Measurements from ENCODE around the gene MNAT1.

MNAT1 gene

DNA sequence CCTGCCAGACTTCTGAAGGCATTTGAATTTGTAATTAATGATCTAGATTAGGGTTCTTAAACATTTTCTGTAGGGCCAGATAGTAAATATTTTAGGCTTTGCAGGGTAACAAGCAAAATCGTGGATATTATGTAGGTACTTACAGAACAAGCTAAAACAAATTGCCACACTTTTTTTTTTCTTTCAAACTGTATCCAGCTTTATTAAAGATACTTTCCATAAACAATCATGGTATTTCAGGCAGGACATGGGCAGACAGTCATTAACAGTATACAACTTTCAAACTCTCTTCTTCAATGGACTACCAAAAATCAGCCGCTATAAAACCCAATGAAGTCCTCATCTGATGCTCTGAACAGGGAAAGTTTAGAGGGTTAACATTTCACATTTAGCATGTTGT lies 236.7 kb downstream of the MNAT1 start:
- DNase-seq, result no peak

DNA sequence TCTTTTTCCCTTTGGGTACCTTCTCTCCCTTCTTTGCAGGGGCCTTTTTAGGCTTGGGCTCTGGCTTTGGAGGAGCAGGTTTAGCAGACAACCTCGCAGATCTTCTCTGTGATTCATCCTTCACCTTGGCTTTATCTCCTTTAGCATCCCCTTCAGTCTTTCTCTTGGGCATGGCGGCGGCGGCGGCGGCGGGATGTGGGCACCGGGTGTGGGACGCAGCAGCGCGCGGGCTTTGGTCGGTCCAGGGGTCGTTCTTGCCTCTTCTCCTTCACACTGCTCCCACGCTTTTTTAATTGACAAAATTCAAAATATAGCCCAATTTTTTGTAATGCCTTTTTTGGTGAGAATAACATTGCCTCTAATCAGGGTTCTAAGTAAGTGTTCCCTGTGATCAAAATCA lies 237.7 kb downstream of the MNAT1 start:
- no peak for DNase-seq

DNA sequence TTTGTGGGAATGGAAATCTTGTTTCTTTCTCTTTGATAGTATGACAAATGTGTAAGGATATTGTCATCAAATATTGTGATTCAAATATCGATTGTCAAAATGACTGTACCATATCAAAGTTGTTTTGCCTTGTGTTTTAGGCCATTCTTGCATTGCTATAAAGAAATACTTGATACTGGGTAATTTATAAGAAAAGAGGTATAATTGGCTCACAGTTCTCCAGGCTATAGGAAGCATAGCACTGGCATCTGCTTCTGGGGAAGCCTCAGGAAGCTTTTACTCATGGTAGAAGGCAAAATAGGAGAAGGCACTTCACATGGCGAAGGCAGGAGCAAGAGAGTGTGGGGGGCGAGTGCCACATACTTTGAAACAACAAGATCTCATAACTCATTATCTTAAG lies 238.5 kb downstream of the MNAT1 start:
- no peak for DNase-seq

DNA sequence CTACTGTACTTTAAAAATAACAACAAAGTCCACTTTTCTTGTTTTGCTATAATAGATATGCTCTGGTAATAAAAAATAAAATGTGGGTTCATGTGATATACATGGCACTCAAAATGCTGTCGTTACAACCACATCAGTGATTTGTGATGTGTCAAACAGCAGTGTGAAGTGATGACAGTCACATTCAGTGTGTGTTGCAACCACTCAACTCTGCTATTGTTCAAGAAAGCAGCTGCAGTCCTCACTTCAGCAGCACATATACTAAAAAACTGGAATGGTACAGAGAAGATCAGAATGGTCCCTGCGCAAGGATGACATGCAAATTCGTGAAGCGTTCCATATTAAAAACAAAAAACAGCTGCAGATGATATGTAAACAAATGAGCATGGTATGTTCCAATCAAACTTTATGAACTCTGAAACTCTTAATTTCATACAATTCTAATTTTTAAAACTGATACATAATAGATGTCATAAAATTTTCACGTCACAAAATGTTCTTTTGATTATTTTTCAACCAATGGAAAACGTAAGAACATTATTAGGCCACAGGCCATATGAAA lies 239.6 kb downstream of the MNAT1 start:
- DNase-seq, result no peak

DNA sequence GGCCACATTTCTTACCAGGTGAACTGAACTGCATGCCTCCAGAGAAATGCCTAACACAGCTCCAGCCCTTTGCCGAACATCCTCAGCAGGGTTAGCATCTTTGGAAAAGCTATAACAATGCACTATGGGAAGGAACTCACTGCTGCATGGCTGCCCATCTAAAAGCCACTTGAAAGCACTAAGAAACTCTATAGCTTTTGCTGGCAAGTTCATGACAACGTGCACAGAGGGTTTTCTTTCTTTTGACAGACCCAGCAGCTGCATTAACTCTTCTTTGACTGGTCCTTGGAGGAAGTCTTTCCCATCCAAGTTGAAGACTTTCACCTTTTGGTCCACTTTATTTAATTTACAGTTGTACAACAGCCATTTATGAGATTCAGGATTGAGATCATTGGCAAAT lies 241.0 kb downstream of the MNAT1 start:
- DNase-seq, result no peak

DNA sequence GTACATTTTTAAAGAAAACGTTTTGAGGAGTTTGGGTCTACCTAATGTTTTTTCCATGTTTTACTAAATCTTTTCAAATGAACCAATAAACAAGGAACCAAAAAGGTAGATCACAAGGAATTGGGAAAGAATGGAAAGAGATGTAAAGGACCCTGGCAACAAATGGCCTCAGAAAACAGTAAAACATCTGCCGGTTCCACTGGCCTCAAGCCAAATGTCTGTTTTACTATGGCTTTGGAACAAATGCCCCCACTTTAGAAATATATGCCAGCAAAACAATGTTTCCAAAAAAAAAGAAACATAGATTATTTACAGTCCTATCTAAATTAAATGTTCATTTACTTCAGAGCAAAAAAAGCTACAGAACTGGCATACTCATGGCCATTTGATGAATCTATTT lies 243.3 kb downstream of the MNAT1 start:
- DNase-seq, result no peak

DNA sequence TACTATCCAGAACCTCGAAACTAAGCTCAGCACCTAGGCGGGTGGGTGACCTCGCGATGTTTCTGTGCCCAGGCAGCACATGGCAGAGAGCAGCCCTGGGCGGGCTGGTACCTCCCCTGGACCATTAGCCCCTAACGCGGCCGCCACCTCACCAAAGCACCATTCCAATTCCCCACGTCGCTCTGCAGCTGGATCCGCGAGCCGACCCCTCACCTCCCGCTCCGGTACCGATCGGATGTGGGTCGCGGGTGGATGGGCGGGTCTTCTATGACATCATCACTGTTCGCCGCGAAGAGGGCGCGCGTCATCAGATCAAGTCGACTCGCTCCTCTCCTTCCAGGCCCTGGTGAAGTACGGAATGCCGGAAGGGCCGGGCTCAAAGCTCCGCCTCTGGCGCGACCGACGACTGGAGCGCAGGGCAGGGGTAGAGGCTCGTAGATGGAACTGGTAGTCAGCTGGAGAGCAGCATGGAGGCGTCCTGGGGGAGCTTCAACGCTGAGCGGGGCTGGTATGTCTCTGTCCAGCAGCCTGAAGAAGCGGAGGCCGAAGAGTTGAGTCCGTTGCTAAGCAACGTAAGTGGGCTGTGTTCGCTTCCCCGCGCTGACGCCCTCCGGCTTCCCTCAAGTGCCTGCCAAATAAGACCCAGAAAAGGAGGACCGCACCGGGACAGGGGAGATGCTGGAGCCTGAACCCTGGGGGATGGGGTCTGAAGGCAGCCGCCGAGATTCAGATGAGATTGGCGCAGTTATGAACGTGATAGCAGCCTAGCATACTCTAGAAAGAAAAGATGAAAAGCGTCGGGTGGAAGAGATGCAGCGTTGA lies 246.5 kb downstream of the MNAT1 start, which contains the start of the genes SLC38A6 and TRMT5:
Gene SLC38A6, plus strand, starts transcription at position 435 of the 822 bp plus-strand sequence. Its CDS starts 33 bp downstream, at position 468.
Gene TRMT5, minus strand, starts transcription at position 269 of the 822 bp plus-strand sequence. Its CDS starts 106 bp downstream, at position 163.
- DNase-seq, result peak; percentile 97

DNA sequence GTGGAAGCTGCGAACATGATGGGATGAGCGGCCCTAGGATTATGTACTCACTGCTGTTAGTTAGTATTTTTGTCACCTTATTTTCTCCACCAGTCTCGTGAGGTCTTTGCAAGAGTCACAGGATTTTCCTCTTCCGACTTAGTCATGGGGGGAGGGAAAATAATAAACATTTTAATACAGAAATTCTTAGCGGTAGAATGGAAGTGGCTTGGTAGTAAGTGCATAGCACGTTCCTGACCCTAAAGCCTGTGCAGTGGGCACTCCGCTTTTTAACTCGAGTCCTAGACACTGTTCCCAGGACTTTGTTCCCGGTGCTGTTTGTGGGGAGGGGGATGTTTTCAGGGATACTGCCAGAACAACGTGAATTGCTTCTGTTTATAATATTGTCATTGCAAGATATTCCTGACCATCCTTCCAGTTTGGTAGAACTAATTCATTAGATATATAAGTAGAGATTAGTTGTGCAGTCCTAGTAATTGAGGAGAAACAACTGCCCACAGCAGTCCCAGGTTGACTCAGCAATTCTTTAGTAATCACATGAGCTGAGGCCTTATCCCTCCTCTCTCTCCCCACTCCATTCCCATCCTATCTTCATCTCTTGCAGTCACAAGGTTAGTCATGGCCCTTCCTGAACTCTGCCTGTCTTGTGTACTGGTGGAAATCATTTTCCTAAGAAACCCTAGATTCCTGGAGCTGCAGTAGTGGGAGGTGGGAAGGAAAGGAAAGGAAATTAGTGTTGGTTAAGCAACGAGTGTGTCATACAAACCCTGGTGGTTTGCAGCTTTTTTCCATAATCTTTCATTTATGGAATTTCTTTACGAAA lies 247.3 kb downstream of the MNAT1 start:
- no peak for DNase-seq

DNA sequence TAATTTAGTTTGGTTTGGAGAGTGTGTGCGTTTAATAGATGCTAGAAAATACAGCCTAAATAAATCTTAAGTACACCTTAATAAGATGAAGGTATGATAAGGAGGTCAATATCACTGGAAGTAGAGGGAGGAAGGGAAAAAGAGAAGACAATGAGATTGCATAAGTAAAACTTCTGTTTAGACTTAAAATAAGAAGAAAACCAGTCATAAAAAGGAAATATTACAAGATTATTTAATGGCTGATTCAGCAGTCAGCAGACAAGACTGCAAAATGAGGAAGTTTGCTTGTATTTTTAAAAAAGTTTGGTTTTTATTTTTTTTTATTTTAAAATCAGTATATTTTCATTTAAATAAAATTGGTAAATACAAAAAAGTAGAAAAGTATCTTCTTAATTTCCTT lies 249.6 kb downstream of the MNAT1 start:
- no peak for DNase-seq

DNA sequence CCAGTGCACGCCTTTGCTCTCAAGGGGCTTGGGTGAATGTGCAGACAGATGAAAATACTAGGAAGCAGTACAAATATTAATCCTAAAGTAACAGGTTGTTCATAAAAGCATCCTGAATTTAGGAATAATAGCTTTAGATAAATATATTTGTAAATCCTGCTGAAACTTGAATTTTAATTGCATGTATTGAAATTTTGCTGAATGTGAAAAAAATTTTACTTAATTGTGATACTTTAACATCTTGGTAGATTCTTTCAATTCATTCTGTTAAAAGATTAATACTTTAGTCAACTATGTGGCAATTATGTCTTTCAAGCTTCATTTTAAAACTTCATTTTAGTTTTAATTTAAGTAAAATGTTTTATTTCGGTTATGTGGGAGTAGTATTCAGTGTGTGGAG lies 251.9 kb downstream of the MNAT1 start:
- no peak for DNase-seq

DNA sequence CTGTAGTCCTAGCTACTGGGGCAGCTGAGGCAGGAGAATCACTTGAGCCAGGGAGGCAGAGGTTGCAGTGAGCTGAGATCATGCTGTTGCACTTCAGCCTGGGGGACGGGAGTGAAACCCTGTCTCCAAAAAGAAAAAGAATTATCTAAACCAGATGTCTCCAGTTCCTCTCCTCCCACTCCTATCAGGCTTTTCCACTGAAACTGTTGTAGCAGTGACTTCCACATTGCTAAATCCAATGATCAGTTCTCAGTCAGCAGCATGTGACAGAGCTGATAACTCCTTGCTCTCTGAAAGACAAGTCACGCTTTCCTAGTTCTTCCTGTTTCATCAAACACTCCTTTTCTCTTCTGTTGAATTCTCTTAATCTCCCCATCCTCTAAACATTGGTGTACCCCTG lies 255.0 kb downstream of the MNAT1 start:
- DNase-seq, result no peak

DNA sequence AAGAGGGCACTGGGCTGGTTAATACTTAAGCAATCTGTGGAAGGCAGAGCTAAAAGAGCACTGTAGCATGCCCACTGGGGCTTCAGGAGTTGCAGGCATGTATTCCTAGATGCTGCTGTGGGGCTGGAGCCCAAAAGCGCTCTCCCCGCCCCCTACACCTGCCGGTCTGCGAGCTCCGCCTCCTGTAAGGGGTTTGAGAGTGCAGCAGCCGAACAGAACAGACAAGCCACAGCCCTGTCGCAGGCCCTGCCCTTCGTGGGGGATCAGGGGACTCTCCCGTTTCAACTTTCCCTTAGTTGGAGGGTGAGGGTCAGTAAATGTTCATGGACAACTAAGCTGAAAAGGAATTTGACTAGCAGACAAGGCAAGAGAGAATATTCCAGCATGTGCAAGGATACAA lies 264.1 kb downstream of the MNAT1 start:
- no peak for DNase-seq

DNA sequence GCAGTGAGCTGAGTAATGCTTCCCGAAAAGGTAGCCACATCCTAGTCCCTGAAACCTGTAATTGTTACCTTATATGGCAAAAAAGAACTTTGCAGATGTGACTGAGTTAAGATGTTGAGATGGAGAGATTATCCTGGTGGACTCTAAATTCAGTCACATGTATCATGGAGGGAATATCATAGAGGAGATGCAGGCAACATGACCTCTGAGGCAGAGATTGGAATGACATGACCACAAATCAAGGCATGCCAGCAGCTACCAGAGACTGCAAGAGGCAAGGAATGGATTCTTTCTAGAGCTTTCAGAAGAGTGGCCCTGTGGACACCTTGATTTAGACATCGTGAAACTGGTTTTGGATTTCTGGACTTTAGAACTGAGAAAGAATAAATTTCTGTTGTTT lies 265.0 kb downstream of the MNAT1 start:
- DNase-seq, result no peak

DNA sequence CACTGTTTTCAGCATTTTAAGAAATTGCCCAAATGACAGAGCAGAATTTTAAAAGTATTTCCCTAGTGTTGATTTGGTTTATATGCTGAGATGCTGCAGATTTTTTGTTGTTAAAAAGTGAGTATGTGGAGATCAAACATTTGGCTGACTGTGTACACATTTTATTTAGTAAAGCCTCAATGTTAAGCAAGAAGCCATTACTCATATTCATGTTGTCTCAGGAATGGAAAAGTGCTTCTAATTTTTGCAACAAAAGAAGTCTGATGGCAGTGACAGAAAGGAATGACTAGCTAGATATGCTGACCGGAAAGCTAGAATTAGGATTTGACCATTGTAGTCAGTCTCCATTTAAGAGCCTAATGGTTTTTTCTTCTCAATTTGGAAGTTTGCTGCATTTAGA lies 269.0 kb downstream of the MNAT1 start:
- DNase-seq, result no peak

DNA sequence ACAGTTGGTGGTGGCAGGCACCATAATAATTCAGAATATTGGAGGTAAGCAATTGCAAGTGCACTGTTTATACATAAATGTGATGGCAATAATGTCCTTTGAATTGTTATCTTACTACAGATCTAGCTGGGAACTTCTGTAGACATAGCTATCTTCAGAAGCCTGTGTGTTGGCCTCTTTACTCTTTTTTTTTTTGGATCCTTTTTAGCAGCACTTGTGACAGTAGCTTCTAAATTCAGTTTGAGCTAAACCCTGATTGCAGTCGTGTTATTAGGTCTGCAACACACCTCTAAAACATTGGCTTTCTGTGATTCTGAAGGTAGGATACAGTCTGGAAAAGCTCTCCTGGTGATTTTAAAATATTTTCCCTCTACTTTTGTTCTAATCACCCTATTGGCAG lies 285.0 kb downstream of the MNAT1 start:
- DNase-seq, result no peak

All from femur (tissue), 1 donor.